Stimulated activated naive CD8-positive, alpha-beta T cell treated with anti-CD3 and anti-CD28 coated beads, Interleukin-15, amount 100 ng/mL, for 72 hours (primary cell): Measurements from ENCODE around the gene PTPRU.
"Not testable (repeated sequence)": the region's sequence is repeated elsewhere in the genome, so short reads cannot be mapped to it uniquely, and the experiment has no call there.

Source experiments
- ATAC-seq: fragments of 150-1000 bp; cut with Tn5 transposase; 2 replicates; pipeline ENCODE4 v1.10.0; 2021; ENCODE audit warnings: mild to moderate bottlenecking, moderate library complexity
- DNase-seq, 2 donors: peaks; one replicate each; pipeline ENCODE4 v3.0.0; 2021 to 2022
- H3K27ac Mint-ChIP-seq, 2 donors: one replicate each; pipeline ENCODE4 v1.8.0; 2022; ENCODE audit warnings: mild to moderate bottlenecking in 2 of 2, mixed read lengths in 2 of 2, moderate library complexity in 2 of 2
- H3K27me3 Mint-ChIP-seq: one replicate; pipeline ENCODE4 v1.8.0; 2022; ENCODE audit warnings: mixed read lengths
- H3K4me1 Mint-ChIP-seq: one replicate; pipeline ENCODE4 v1.8.0; 2022; ENCODE audit warnings: mild to moderate bottlenecking, mixed read lengths
- H3K4me3 Mint-ChIP-seq, 2 donors: one replicate each; pipeline ENCODE4 v1.8.0; 2022; ENCODE audit warnings: mild to moderate bottlenecking in 2 of 2, mixed read lengths in 2 of 2, moderate library complexity in 1 of 2
- H3K9me3 Mint-ChIP-seq, 2 donors: one replicate each; pipeline ENCODE4 v1.8.0; 2022; ENCODE audit warnings: mixed read lengths in 2 of 2

Gene PTPRU

DNA sequence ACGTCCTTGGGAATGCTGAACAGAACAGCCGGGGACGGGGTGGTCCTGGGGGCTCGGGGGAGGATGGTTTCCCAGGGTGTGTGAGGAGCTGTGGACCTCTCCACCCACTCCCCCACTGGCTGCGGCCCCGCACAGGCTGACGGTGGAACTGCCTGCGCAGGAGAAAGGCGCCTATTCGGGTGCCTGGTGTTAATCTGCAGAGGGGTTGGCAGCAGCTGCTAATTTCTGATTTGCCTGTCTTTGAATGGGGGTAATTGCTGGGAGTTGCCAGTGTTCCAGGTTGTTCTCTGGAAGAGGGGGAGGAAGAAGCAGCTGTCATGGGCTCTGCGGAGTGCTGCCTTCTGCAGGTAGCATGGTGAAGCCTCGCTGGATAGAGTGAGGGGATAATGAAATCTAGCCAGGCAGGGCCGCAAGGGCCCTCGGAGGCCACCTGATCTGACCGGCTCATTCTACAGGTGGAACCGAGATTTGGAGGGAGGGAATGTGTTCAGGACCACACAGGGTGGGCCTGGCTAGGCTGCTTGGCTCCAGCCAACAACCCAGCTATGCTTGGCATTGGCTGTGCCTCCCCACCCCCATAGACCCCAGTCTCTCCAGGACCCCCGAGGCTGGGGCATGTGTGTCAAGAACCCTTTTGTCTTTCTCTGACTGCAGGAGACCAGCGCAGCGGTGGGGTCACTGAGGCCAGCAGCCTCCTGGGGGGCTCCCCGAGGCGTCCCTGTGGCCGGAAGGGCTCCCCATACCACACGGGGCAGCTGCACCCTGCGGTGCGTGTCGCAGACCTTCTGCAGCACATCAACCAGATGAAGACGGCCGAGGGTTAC lies 67.1 kb downstream of the PTPRU start:
- Mint-ChIP-seq H3K4me1 (no peaks in the 10 kb centered on the region), H3K9me3 (no peaks in the 10 kb centered on the region), H3K27ac (no peak overlapping the region), H3K27me3 (no peaks in the 10 kb centered on the region), H3K4me3 (no peak overlapping the region)
- DNase-seq (no peak), ATAC-seq (no peak)

DNA sequence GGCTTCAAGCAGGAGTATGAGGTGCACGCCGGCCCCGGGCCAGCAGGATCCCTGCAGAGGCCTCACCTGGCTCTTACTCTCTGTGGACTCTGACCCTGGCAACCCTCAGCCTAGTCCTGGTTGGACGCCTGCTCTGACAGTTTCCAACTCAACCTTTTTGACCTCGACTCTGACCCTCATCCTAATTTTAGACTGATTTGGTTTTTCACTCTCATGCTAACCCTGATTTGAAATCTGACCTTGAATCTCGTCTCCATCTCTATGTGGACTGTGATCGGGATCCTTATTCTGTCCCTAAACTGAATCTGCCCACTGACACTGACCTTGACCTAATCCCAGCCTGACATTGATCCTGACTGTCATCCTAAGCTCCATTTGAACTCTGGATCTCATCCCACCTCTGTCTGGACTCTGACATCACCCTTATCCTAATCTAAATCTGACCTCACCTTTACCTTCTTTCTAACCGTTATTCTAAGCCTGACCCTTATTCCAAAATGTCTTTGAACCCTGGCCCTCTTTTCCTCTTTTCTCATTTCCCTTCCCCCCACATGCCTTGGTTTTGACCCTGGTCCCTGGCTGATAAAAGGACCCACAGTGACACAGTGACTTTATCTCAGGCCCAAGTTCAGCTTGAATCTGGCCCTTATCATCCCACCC lies 67.8 kb downstream of the PTPRU start:
- DNase-seq (no peak), ATAC-seq (no peak)
- peak overlapping the region in 1 of 2 donors; percentile 48 for H3K27ac Mint-ChIP-seq
- H3K4me3 Mint-ChIP-seq: no peak overlapping the region
- H3K9me3 Mint-ChIP-seq: no peaks in the 10 kb centered on the region
- H3K27me3 Mint-ChIP-seq: no peaks in the 10 kb centered on the region
- H3K4me1 Mint-ChIP-seq: no peaks in the 10 kb centered on the region

DNA sequence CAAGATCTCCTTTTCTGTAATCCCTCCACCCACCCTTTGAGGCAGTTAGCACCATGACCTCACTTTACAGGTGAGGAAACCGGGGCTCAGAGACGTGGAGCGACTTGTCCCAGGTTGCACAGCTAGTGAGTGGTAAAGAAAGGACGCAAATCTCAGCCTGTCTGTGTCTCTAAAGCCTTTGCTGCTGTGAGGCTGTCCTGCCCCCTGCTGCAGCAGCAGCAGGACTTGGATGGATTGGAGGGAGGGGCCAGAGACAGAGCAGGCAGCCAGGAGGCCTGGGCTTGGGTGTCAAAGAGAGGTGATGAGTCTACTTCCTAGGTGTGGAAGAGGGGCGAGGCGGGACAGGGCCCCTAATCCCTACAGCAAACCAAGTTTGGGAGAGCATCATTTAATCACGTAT lies 69.6 kb downstream of the PTPRU start:
- Mint-ChIP-seq H3K27me3 (no peaks in the 10 kb centered on the region), H3K4me3 (no peak overlapping the region), H3K27ac (peak overlapping the region; percentile 6 to 76), H3K4me1 (no peaks in the 10 kb centered on the region), H3K9me3 (no peaks in the 10 kb centered on the region)
- no peak for DNase-seq
- ATAC-seq: no peak

DNA sequence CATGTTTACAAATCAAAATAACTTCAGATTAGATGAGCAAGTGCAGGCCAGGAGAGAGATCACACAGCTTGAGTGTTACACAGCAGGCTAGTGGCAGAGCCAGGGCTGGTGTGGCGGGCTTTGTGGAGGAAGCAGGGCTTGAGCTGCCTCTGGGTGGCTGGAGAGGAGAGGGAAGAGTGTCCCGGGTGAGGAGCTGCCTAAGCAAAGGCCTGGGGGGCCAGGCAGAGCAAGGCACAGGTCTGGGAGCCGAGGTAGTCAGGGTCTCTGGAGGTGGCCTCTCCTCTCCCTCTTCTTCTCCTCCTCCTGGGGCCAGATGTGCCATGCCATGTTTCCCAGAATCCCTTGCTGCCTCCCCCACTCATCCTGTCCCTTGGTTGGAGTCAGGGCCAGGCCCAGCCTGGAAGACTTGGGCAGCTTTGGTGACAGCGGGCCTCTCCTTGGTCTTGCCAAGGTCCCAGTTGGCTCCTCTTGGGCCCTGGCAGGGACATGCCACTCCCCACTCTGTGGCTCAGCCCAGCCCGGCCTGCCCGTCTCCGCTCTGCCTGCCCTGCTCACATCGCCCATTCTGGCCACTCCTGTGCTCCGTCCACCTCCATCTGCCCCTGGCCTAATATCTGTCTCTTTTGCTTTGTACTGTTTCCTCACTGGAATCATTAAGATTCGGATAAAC lies 70.3 kb downstream of the PTPRU start:
- H3K27me3 Mint-ChIP-seq: no peaks in the 10 kb centered on the region
- H3K4me3 Mint-ChIP-seq: no peak overlapping the region
- no peak for DNase-seq
- no peak for ATAC-seq
- no peaks in the 10 kb centered on the region for H3K9me3 Mint-ChIP-seq
- no peaks in the 10 kb centered on the region for H3K4me1 Mint-ChIP-seq
- peak overlapping the region in 1 of 2 donors; percentile 76 for H3K27ac Mint-ChIP-seq

DNA sequence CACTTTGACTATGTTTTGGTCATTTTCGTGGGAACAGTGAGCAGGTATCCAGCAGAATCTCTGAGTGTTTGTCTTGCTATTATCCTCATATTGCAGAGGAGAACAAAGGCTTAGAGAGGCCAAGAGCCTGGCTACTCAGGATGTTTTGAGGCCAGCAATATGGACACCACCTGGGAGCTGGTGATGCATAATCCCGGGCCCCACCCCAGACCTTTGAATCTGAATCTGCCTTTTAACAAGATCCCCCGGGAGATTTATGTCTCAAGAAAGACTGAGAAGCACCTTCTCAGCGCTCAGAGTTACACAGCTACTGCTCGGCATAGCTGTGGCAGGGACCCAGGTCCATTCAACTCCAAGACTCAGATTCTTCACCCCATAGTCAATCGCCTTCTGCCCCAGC lies 72.8 kb downstream of the PTPRU start:
- Mint-ChIP-seq H3K4me1 (no peaks in the 10 kb centered on the region), H3K27ac (no peak overlapping the region)

DNA sequence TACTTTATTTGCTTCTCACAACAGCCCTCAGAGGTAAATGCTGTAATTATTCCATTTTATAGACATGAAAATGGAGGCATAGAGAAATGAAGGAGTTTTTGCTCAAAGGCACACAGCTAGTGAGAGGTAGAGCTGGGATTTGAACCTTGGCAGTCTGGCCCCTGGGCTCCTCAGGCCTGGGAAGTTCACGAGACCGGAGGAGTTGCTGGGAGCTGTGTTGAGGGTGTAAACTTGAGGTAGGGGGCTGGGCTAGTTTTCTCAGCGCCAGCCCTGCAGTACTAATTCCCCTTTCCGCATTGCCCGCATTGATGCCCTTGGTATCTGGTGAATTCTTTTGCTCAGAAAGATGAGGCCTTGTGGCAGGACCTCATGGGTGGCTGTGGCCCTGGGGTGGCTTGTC lies 73.3 kb downstream of the PTPRU start:
- DNase-seq (no peak), ATAC-seq (no peak)
- H3K4me1 Mint-ChIP-seq: no peaks in the 10 kb centered on the region
- H3K4me3 Mint-ChIP-seq: no peak overlapping the region
- no peaks in the 10 kb centered on the region for H3K9me3 Mint-ChIP-seq
- H3K27me3 Mint-ChIP-seq: no peaks in the 10 kb centered on the region
- no peak overlapping the region for H3K27ac Mint-ChIP-seq

More for the DNA sequence above, 72.8 kb downstream of the PTPRU start:
- Mint-ChIP-seq H3K27me3 (no peaks in the 10 kb centered on the region), H3K4me3 (no peak overlapping the region), H3K9me3 (no peaks in the 10 kb centered on the region)
- no peak for DNase-seq
- no peak for ATAC-seq

DNA sequence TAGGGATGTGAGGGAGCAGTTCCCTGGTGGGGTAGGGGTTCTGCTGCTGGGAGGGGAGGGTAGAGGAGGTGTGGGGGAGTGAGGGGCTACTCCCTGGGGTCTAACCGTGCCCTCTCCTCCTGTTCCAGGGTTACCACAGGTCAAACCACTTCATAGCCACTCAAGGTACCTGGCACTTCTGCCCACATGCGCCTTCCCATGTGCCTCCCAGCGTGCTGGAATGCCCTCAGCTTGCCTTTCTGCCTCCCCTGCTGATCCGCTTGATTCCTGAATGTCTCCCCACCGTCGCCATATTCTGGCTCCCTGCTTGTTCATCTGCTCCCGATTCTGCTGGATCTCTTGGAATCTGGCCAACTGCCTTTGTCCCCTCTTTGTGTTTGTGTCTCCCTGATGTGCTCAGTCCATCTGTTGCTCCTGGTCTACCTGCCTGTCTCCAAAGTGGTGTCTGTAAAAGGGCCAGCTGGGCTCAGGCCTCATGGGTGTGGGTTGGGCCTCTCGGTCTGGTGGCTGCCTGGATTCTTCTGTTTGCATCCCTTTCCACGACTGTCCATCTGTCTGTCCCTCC lies 74.4 kb downstream of the PTPRU start:
- no peak for ATAC-seq
- no peaks in the 10 kb centered on the region for H3K9me3 Mint-ChIP-seq
- H3K4me3 Mint-ChIP-seq: no peak overlapping the region
- H3K27ac Mint-ChIP-seq: no peak overlapping the region
- DNase-seq: no peak
- H3K4me1 Mint-ChIP-seq: no peaks in the 10 kb centered on the region
- H3K27me3 Mint-ChIP-seq: no peaks in the 10 kb centered on the region

DNA sequence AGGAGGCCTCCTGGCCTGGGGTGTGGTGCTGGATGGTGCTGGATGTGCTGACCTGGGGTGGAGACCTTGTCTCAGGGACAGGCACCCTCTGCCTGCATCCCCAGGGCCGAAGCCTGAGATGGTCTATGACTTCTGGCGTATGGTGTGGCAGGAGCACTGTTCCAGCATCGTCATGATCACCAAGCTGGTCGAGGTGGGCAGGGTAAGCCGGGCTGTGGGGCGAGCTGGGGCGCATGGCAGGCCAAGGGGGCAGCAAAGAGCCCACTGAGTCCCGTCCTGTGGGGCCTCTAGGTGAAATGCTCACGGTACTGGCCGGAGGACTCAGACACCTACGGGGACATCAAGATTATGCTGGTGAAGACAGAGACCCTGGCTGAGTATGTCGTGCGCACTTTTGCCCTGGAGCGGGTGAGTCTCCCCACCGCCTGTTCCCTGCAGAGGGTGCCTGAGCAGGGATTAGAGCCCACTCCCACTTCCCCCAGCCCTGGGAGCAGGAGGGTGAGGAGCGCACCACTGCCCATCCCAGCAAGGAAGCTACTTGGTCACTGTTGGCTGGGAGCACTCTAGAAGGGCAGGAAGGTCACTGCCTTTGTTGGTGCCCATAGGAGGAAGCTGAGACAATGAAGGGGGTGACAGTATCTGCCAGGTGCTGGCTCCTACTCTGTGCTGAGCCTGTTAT lies 75.2 kb downstream of the PTPRU start:
- Mint-ChIP-seq H3K27ac (no peak overlapping the region), H3K27me3 (no peaks in the 10 kb centered on the region), H3K4me3 (no peak overlapping the region), H3K4me1 (no peaks in the 10 kb centered on the region), H3K9me3 (no peaks in the 10 kb centered on the region)
- DNase-seq (no peak), ATAC-seq (no peak)

DNA sequence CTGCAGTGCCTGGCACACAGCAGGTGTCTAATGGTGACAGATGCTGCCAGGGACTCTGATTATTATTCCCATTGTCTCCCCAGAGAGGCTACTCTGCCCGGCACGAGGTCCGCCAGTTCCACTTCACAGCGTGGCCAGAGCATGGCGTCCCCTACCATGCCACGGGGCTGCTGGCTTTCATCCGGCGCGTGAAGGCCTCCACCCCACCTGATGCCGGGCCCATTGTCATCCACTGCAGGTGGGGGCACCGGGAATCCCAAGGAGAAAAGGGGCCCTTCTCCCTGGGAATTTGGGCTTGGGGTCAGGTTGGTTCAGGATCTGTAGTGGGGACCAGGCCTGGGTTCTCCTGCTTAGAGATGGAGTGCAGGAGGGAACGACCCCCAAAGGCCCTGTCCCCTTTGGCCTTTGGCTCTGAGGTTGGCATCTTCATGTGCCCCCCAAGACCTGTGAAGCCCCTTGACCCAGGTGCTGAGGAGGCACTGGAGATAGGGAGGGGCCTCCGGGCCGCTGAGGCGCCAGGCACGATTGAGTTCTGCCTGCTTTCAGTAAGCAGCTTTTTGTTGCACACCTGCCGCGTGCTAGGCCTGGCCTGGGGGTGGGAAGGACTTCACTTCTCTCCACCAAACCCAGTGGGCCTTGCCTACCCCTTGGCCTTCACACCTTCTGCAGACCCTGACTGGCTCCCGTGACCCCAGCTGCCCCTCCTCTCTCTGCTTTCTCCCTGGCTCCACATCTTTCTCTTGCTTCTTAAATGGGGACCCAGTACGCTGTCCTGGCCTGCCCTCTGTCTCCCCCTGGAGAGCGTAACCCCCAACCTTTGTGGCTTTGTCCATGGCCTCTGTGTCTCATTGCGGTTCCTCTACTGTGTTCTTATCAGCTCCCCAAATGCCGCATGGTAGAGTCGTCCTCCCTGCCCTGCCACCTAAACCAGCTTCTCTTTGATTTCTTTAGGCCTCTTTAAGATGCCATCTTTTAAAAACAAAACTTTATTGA lies 76.4 kb downstream of the PTPRU start:
- ATAC-seq: no peak
- Mint-ChIP-seq H3K27me3 (no peaks in the 10 kb centered on the region), H3K4me3 (no peak overlapping the region), H3K4me1 (no peaks in the 10 kb centered on the region), H3K27ac (no peak overlapping the region), H3K9me3 (no peaks in the 10 kb centered on the region)
- DNase-seq: no peak

DNA sequence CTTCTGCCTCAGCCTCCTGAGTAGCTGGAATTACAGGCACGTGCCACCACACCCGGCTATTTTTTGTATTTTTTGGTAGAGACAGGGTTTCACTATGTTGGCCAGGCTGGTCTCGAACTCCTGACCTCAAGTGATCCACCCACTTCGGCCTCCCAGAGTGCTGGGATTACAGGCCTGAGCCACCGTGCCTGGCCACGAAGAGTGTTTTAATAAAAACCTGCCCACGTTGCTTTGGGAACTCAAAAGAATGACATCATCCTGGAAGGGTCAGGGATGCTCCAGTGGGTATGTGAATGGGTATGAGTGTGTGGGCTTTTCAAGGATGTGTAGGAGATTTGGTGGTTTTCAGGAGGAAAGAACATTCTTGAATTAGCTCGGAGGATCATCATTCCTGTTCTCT lies 78.4 kb downstream of the PTPRU start:
- H3K27me3 Mint-ChIP-seq, DNase-seq, H3K9me3 Mint-ChIP-seq, H3K4me3 Mint-ChIP-seq, ATAC-seq, H3K4me1 Mint-ChIP-seq: not testable (repeated sequence)
- peak overlapping the region in 1 of 2 donors; percentile 21 for H3K27ac Mint-ChIP-seq

DNA sequence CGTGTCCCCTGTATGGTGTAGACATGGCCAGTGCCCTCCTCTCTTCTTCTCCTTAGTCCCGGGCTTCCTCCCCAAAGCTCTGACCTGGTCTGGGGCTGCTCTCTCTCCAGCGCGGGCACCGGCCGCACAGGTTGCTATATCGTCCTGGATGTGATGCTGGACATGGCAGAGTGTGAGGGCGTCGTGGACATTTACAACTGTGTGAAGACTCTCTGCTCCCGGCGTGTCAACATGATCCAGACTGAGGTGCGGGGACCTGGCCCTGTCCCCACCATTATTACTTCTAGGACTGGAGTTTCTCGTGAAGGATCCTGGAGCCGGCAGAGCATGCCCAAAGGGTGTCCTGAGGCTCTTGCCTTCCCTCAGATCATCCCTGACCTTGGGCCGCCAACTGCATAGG lies 78.9 kb downstream of the PTPRU start:
- Mint-ChIP-seq H3K27ac (peak overlapping the region in 1 of 2 donors; percentile 74), H3K4me3 (no peak overlapping the region), H3K4me1 (no peaks in the 10 kb centered on the region), H3K27me3 (no peaks in the 10 kb centered on the region), H3K9me3 (no peaks in the 10 kb centered on the region)
- no peak for DNase-seq
- ATAC-seq: no peak

DNA sequence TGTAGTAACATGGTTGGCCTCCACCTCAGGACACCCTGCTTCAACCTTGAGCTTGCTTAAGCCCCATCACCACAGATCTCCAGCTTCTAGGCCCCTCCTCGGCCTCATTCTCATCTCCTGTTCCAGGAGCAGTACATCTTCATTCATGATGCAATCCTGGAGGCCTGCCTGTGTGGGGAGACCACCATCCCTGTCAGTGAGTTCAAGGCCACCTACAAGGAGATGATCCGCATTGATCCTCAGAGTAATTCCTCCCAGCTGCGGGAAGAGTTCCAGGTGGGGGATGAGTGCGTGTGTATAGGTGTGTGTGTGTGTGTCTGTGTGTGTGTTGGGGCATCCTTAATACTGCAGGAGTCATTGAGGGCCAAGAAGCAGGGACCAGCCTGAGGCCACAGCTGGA lies 79.6 kb downstream of the PTPRU start:
- no peaks in the 10 kb centered on the region for H3K9me3 Mint-ChIP-seq
- H3K27ac Mint-ChIP-seq: no peak overlapping the region

DNA sequence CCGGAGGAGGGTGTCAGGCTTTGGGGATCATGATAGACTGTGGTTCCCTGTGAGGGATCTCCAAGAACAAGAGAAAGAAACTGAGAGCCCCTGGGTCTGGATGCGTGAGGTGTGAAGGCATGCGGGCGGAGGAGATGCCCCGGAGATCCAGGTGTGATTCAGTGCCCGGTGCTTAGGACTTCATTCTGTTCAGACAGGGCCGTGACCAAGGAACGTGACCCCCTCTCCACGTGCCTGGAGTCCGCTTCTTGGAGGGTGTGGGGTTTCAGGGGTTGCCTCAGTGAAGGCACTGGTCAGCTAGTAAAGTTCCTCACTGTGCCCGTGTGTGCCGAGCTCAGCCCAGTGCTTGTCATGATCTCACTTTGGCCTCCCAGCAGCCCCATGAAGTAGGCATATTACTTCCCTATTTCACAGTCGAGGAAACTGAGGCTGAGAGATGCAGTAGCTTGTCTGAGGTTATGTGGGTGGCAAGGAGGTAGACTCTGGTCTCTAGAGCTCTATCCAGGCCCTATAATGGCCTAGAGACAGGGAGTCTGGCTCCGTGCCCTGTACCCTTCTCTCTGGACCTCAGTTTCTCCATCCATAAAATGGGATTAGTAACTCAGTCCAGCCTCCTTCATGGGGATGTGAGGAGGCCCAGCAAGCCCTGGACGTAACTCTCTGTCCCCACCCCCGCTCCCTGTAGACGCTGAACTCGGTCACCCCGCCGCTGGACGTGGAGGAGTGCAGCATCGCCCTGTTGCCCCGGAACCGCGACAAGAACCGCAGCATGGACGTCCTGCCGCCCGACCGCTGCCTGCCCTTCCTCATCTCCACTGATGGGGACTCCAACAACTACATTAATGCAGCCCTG lies 81.0 kb downstream of the PTPRU start:
- no peak overlapping the region for H3K4me3 Mint-ChIP-seq
- ATAC-seq: no peak
- no peak for DNase-seq
- H3K4me1 Mint-ChIP-seq: no peaks in the 10 kb centered on the region
- H3K9me3 Mint-ChIP-seq: no peaks in the 10 kb centered on the region
- no peak overlapping the region for H3K27ac Mint-ChIP-seq
- H3K27me3 Mint-ChIP-seq: no peaks in the 10 kb centered on the region

More for the DNA sequence above, 79.6 kb downstream of the PTPRU start:
- H3K27me3 Mint-ChIP-seq: no peaks in the 10 kb centered on the region
- no peaks in the 10 kb centered on the region for H3K4me1 Mint-ChIP-seq
- DNase-seq: no peak
- no peak overlapping the region for H3K4me3 Mint-ChIP-seq
- no peak for ATAC-seq
